ENCODE data around the gene HOXD3. TPM values are rescaled to one million over a fixed set of nuclear protein-coding genes. Genes with fewer than 3 reads are reported as not detected.

Gene HOXD3
- polyA plus RNA-seq, 1 of the 3 experiments (the other 2 are of a cell fraction): 0.81 TPM

DNA sequence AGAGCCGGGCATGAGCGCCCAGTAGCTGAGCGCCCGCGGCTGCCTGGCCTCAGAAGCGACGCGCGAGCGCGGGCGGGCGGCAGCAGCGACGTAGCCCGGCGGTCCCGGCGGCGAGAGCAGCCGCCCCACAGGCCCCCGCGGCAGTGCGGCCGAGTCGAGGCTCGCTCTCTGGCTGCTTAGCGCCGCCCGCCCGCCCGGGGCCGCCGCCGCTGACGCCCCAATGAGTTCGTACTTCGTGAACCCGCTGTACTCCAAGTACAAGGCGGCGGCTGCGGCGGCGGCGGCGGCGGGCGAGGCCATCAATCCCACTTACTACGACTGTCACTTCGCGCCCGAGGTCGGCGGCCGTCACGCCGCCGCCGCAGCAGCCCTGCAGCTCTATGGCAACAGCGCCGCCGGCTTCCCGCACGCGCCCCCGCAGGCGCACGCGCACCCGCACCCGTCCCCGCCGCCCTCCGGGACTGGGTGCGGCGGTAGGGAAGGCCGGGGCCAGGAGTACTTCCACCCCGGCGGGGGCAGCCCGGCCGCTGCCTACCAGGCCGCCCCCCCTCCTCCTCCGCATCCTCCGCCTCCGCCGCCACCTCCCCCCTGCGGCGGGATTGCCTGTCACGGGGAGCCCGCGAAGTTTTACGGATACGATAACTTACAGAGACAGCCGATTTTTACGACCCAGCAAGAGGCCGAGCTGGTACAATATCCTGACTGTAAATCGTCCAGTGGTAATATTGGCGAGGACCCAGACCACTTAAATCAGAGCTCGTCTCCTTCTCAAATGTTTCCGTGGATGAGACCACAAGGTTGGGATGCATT lies 26.8 kb upstream of the HOXD3 start (continued):
- TF ChIP-seq MXI1 (IDR thresholded peaks at IDR 0.05; ENCODE audit: low read depth, low read length) (peak; percentile 5; the same call in 1 of the 2 replicates), NRF1 (IDR thresholded peaks at IDR 0.05; ENCODE audit: low read depth, low read length) (peak; percentile 57)

DNA sequence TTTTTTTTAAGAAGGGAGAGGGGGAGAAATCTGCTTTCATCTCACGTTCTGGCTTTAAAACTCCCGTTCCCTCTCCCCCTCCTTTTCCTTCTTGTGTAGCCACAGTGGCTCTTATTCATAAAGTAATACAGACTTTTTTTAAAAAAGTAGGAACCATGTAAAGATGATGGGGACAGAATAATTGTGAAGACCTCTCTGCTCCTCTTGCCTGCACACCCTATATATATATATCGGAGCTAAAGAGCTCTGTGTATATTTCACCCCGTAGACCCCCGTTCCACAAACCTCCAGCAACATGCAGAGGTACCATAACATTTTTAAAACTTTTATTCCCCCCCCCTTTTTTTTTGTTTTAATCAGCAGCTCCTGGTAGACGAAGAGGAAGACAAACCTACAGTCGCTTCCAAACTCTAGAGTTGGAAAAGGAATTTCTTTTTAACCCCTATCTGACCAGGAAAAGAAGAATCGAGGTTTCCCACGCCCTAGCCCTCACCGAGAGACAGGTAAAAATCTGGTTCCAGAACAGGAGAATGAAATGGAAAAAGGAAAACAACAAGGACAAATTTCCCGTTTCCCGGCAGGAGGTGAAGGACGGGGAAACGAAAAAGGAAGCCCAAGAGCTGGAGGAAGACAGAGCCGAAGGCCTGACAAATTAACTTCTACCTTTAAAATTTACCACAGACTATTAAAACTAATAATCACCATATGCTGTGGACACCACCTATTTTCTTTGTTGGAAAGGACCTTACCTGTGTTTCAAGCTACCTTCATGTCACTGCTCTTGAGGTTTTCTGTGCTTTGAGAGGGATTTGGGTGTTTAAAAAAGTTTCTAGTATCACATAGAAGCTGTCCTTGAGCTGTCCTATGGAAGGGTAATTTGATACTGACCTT lies 25.9 kb upstream of the HOXD3 start:
- Histone ChIP-seq H3K4me2 (peak overlapping the region; percentile 81), H2AFZ (ENCODE audit: low read depth) (peak overlapping the region; percentile 53; the same call in 1 of the 2 replicates), H3K4me1 (ENCODE audit: control insufficient read depth in 1 of 2, insufficient read depth in 2 of 2, low read depth in 1 of 2, low read length in 1 of 2) (peaks cover 32 to 44% of the 10 kb centered on the region in 2 experiments), H3K27me3 (ENCODE audit: insufficient read depth) (no peaks in the 10 kb centered on the region), H3K9ac (peak overlapping the region; percentile 66), H4K20me1 (ENCODE audit: insufficient read depth) (no peaks in the 10 kb centered on the region), H3K9me2 (no peaks in the 10 kb centered on the region), H3K9me3 (no peaks in the 10 kb centered on the region), H3F3A (replicated peaks; ENCODE audit: insufficient read depth) (peaks cover 32% of the 10 kb centered on the region), H3K79me2 (ENCODE audit: insufficient read depth) (peaks cover 10% of the 10 kb centered on the region), H3K4me3 (ENCODE audit: low read depth in 2 of 2, low read length in 1 of 2) (peak overlapping the region; percentile 69), H3K27ac (ENCODE audit: low read depth in 2 of 2, low read length in 1 of 2) (peak overlapping the region; percentile 62 to 63), H3K36me3 (replicated peaks in 1 of 2; ENCODE audit: control insufficient read depth in 1 of 2, insufficient read depth in 2 of 2, low read length in 1 of 2) (no peaks in the 10 kb centered on the region)
- DNase-seq: no peak
- ChIA-PET POLR2A (interaction anchor here (0.7 to 6.3 kb wide), 9 partner anchors 9 to 1262 kb away, joined by 3 to 45 read pairs (median 6); partner anchors contain the start of gene HOXD9), CTCF (interaction anchor here (0.8 to 26.1 kb wide), 18 partner anchors 9 to 1018 kb away, joined by 3 to 1047 read pairs (median 6); partner anchors contain the start of gene HOXD10)
- 21% methylated on average over 15 of the region's 15 CpGs for WGBS (ENCODE audit: low lambda C conversion rate)
- no peak for TF ChIP-seq MEF2A (IDR thresholded peaks at IDR 0.05; ENCODE audit: borderline replicate concordance, low read depth)
- TF ChIP-seq MXI1 (IDR thresholded peaks at IDR 0.05; ENCODE audit: low read depth, low read length): 0 out of 2 replicates have a peak, but pooled peaks have one; percentile 9

DNA sequence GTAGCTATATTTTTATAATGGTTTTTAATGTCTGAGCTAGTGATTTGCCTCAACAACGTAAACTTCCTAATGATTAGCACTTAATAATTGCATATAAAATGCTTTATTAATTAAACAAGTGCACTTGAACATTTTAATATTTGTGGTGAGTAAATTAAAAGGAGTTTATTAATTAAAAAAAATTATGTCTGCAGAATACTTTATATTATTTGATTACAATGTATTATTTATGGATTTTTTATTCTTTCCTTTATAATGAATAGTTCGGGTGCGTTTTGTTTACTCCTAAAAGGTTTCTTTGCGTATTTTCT lies 25.3 kb upstream of the HOXD3 start:
- ChIA-PET POLR2A (interaction anchor here (0.7 to 6.3 kb wide), 8 partner anchors 8 to 1261 kb away, joined by 3 to 45 read pairs (median 10); partner anchors contain the start of genes HOXD9 and MTX2), CTCF (interaction anchor here (0.8 to 26.1 kb wide), 15 partner anchors 8 to 1017 kb away, joined by 3 to 1047 read pairs (median 7); partner anchors contain the start of gene HOXD10)
- Histone ChIP-seq H3K27ac (ENCODE audit: low read depth in 2 of 2, low read length in 1 of 2) (peak overlapping the region; percentile 62 to 63), H3F3A (replicated peaks; ENCODE audit: insufficient read depth) (peaks cover 31% of the 10 kb centered on the region), H3K9me3 (no peaks in the 10 kb centered on the region), H3K4me3 (ENCODE audit: low read depth in 2 of 2, low read length in 1 of 2) (peak overlapping the region; percentile 69), H3K4me2 (peak overlapping the region; percentile 81), H3K4me1 (ENCODE audit: control insufficient read depth in 1 of 2, insufficient read depth in 2 of 2, low read depth in 1 of 2, low read length in 1 of 2) (peaks cover 29 to 43% of the 10 kb centered on the region in 2 experiments), H3K9me2 (no peaks in the 10 kb centered on the region), H3K27me3 (ENCODE audit: insufficient read depth) (no peaks in the 10 kb centered on the region), H3K79me2 (ENCODE audit: insufficient read depth) (peaks cover 13% of the 10 kb centered on the region), H3K36me3 (replicated peaks in 1 of 2; ENCODE audit: control insufficient read depth in 1 of 2, insufficient read depth in 2 of 2, low read length in 1 of 2) (no peaks in the 10 kb centered on the region), H2AFZ (ENCODE audit: low read depth) (peak overlapping the region; percentile 68), H4K20me1 (ENCODE audit: insufficient read depth) (no peaks in the 10 kb centered on the region), H3K9ac (peak overlapping the region; percentile 66)
- no peak for DNase-seq
- WGBS (ENCODE audit: low lambda C conversion rate): 24% methylated on average over 4 of the region's 4 CpGs
- TF ChIP-seq FOXJ3 (CRISPR knock-in tag; IDR thresholded peaks at IDR 0.05) (no peak), CHD2 (IDR thresholded peaks at IDR 0.05; ENCODE audit: low read length, partially characterized antibody) (no peak), SIN3A (IDR thresholded peaks at IDR 0.05; ENCODE audit: borderline replicate concordance, low read depth, low read length) (no peak), NFIC (IDR thresholded peaks at IDR 0.05; ENCODE audit: borderline replicate concordance) (no peak), RXRA (IDR thresholded peaks at IDR 0.05; ENCODE audit: borderline replicate concordance, low read depth) (no peak), EP300 (IDR thresholded peaks at IDR 0.05; ENCODE audit: borderline replicate concordance in 1 of 2, low read depth in 1 of 2, low read length in 1 of 2) (no peak), RCOR1 (IDR thresholded peaks at IDR 0.05; ENCODE audit: low read length) (no peak), RFX5 (IDR thresholded peaks at IDR 0.05; ENCODE audit: low read length) (no peak)
- TF ChIP-seq, protein P1, sequence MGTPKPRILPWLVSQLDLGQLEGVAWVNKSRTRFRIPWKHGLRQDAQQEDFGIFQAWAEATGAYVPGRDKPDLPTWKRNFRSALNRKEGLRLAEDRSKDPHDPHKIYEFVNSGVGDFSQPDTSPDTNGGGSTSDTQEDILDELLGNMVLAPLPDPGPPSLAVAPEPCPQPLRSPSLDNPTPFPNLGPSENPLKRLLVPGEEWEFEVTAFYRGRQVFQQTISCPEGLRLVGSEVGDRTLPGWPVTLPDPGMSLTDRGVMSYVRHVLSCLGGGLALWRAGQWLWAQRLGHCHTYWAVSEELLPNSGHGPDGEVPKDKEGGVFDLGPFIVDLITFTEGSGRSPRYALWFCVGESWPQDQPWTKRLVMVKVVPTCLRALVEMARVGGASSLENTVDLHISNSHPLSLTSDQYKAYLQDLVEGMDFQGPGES (IDR thresholded peaks at IDR 0.05; ENCODE audit: low read depth, low read length): no peak
- TF ChIP-seq, protein P2, sequence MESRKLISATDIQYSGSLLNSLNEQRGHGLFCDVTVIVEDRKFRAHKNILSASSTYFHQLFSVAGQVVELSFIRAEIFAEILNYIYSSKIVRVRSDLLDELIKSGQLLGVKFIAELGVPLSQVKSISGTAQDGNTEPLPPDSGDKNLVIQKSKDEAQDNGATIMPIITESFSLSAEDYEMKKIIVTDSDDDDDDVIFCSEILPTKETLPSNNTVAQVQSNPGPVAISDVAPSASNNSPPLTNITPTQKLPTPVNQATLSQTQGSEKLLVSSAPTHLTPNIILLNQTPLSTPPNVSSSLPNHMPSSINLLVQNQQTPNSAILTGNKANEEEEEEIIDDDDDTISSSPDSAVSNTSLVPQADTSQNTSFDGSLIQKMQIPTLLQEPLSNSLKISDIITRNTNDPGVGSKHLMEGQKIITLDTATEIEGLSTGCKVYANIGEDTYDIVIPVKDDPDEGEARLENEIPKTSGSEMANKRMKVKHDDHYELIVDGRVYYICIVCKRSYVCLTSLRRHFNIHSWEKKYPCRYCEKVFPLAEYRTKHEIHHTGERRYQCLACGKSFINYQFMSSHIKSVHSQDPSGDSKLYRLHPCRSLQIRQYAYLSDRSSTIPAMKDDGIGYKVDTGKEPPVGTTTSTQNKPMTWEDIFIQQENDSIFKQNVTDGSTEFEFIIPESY (IDR thresholded peaks at IDR 0.05; ENCODE audit: borderline replicate concordance, low read depth): no peak
- TF ChIP-seq, protein P3, sequence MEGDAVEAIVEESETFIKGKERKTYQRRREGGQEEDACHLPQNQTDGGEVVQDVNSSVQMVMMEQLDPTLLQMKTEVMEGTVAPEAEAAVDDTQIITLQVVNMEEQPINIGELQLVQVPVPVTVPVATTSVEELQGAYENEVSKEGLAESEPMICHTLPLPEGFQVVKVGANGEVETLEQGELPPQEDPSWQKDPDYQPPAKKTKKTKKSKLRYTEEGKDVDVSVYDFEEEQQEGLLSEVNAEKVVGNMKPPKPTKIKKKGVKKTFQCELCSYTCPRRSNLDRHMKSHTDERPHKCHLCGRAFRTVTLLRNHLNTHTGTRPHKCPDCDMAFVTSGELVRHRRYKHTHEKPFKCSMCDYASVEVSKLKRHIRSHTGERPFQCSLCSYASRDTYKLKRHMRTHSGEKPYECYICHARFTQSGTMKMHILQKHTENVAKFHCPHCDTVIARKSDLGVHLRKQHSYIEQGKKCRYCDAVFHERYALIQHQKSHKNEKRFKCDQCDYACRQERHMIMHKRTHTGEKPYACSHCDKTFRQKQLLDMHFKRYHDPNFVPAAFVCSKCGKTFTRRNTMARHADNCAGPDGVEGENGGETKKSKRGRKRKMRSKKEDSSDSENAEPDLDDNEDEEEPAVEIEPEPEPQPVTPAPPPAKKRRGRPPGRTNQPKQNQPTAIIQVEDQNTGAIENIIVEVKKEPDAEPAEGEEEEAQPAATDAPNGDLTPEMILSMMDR (IDR thresholded peaks at IDR 0.05): no peak
- TF ChIP-seq, protein P4, sequence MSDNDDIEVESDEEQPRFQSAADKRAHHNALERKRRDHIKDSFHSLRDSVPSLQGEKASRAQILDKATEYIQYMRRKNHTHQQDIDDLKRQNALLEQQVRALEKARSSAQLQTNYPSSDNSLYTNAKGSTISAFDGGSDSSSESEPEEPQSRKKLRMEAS (IDR thresholded peaks at IDR 0.05; ENCODE audit: low read depth): no peak
